Myocyte (in vitro differentiated cells): Measurements from ENCODE around the gene MAP2K7. TPM values are rescaled to one million over a fixed set of nuclear protein-coding genes. Genes with fewer than 3 reads are reported as not detected.
"Not testable (repeated sequence)": the region's sequence is repeated elsewhere in the genome, so short reads cannot be mapped to it uniquely, and the experiment has no call there.

Source experiments
- DNase-seq: peaks from one replicate; pipeline ENCODE4 v3.0.0-alpha.2; 2012; ENCODE audit warnings: low read depth
- total RNA-seq: library from RNA; depleted of rRNA; stranded (reverse); fragments of >200 nt; gene quantifications from 2 replicates; pipeline ENCODE4 v1.2.3, GENCODE V29; 2014

The MAP2K7 gene
- total RNA-seq, 1 donor from 2014 or later, result 13.1 TPM

DNA sequence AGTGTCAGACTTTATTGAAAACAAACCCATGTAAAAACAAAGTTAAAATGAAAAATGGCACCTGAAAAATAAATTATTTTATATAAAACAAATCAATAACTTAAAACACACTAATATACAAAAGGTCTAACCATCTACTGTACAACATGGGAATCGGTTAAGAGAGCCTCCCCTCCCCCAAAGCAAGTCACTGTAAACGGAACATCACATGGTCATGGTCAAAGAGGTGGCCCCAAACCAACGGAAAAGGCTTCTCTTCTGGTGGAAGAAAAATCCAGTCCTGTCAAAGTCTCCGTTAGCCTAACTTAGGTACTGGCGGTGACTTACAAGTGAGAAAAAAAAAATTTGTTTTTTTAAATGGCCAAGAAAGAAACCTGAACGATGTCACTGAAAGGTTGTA, 55.5 kb downstream of the MAP2K7 start:
- no peak for DNase-seq

GRCh38 chr19:7961082-7961481, 57.4 kb downstream of the MAP2K7 start:
- DNase-seq, result not testable (repeated sequence)

DNA sequence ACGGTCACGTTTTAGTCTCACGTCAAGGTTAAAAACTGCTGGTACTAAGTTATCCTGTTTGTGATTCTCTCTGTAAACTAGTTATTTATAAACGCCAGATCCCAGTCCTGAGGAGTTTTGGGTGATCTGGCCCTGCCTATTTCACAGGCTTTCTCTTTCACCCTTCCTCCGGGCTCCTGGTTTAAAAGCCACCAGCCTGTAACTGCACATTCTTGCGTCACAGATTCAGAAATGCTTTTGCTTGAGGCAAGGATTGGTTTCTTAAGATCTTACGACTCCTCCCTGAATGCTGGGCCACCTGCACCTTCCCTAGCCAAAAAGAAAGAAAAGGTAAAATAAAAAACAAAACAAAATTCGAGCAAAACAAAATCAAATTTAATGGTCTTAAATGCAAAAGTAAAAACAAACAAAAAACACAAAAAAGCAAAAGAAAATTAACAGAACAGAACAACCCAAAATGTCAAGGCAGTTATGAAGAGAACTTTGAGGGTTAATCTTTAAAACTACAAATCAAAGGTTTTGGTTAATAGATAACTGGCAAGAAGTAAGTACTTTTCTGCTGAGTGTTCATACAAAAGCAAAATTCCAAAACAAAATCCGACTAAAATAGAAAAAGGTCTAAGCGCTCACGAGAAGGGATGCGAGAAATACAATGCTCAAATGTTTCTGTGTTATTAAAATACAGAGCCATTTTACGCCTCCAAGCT, 58.4 kb downstream of the MAP2K7 start:
- no peak for DNase-seq

DNA sequence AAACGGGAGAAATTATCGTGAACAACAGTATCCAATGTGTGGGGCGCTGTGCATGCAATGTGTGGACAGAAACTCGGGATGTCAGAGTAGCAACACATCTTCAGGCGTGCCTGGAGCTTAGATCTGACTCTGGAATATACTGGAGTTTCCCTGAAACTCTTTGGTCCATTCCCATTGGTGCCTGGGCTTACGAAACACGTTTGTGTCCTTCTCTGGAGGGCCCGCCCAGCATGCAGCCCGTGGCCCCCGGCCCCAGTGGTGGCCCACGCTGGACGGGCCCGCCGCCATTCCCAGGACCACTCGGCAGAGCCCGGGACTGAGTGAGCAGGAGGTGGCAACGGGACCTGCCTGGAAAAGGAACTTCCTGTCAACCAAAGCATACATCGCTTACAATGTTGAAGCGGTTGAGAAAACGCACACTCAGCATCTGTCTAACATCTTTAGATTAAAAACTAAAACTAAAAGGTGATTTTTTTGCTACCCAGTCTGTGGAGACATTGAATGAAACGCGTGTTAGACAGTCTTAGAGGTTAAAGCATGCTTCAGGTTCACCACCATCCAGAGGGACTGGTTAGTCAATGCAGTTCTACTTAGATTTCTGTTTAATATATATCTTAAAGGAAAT, 59.1 kb downstream of the MAP2K7 start:
- no peak for DNase-seq

GRCh38 chr19:7963566-7963965, 59.9 kb downstream of the MAP2K7 start:
- DNase-seq, result no peak

Other genes with a start within 250 kb of the MAP2K7 start
- gene RETN, start 234.8 kb upstream of the MAP2K7 start, total RNA-seq, result not detected in 2 replicates
- gene MCEMP1, start 226.8 kb upstream of the MAP2K7 start, total RNA-seq, result not detected in 2 replicates
- 50.4 and 95.9 TPM in 2 replicates for gene TRAPPC5, start 223.0 kb upstream of the MAP2K7 start, total RNA-seq
- gene FCER2, start 201.7 kb upstream of the MAP2K7 start, total RNA-seq, result not detected in 2 replicates
- not detected in 2 replicates for gene CLEC4G, start 171.8 kb upstream of the MAP2K7 start, total RNA-seq
- not detected in 2 replicates for gene CD209, start 156.3 kb upstream of the MAP2K7 start, total RNA-seq
- gene CLEC4M, start 140.6 kb upstream of the MAP2K7 start, total RNA-seq, result not detected in 2 replicates
- gene EVI5L, start 73.7 kb upstream of the MAP2K7 start, total RNA-seq, result 25.2 and 25.4 TPM in 2 replicates
- not detected in 2 replicates for gene PRR36, start 29.5 kb upstream of the MAP2K7 start, total RNA-seq
- 0.53 and 1.0 TPM in 2 replicates for gene LRRC8E, start 15.4 kb upstream of the MAP2K7 start, total RNA-seq
- 0.21 and 4.2 TPM in 2 replicates for gene TGFBR3L, start 11.0 kb downstream of the MAP2K7 start, total RNA-seq
- 21.5 and 27.5 TPM in 2 replicates for gene SNAPC2, start 16.5 kb downstream of the MAP2K7 start, total RNA-seq
- gene CTXN1, start 22.3 kb downstream of the MAP2K7 start, total RNA-seq, result 5.0 and 7.5 TPM in 2 replicates
- 72.6 and 88.3 TPM in 2 replicates for gene TIMM44, start 39.8 kb downstream of the MAP2K7 start, total RNA-seq
- gene ELAVL1, start 101.8 kb downstream of the MAP2K7 start, total RNA-seq, result 34.8 and 43.7 TPM in 2 replicates
- gene CCL25, start 148.9 kb downstream of the MAP2K7 start, total RNA-seq, result not detected in 2 replicates
- gene FBN3, start 245.7 kb downstream of the MAP2K7 start, total RNA-seq, result not detected in 2 replicates